Skeletal muscle tissue (tissue), 4 donors: Measurements from ENCODE around the gene PHOX2A. TPM values are rescaled to one million over a fixed set of nuclear protein-coding genes. Genes with fewer than 3 reads are reported as not detected.
"Not testable (repeated sequence)": the region's sequence is repeated elsewhere in the genome, so short reads cannot be mapped to it uniquely, and the experiment has no call there.

Experiments
- H3K27ac ChIP-seq: one replicate; pipeline ENCODE4 v1.7.0; 2013; ENCODE audit warnings: mild to moderate bottlenecking, low read depth, low read length, inconsistent platforms
- H3K27me3 ChIP-seq, 3 donors: one replicate each; pipeline ENCODE4 v1.7.0; 2013; ENCODE audit warnings: low read length in 3 of 3; ENCODE audit not compliant: control insufficient read depth in 3 of 3, insufficient read depth in 3 of 3
- H3K36me3 ChIP-seq, 3 donors: one replicate each; pipeline ENCODE4 v1.7.0; 2013; ENCODE audit warnings: low read length in 3 of 3; ENCODE audit not compliant: control insufficient read depth in 3 of 3, insufficient read depth in 3 of 3
- H3K4me1 ChIP-seq, 3 donors: one replicate each; pipeline ENCODE4 v1.7.0; 2013; ENCODE audit warnings: low read length in 3 of 3, mild to moderate bottlenecking in 3 of 3; ENCODE audit not compliant: control insufficient read depth in 3 of 3, insufficient read depth in 3 of 3
- H3K4me3 ChIP-seq, 3 donors: one replicate each; pipeline ENCODE4 v1.7.0; 2013; ENCODE audit warnings: low read length in 3 of 3
- H3K9ac ChIP-seq, 3 donors: one replicate each; pipeline ENCODE4 v1.7.0; 2013; ENCODE audit warnings: low read length in 3 of 3, mild to moderate bottlenecking in 3 of 3, moderate library complexity in 2 of 3, low read depth in 1 of 3
- H3K9me3 ChIP-seq, 3 donors: one replicate each; pipeline ENCODE4 v1.7.0; 2013; ENCODE audit warnings: low read length in 3 of 3; ENCODE audit not compliant: control insufficient read depth in 3 of 3
- total RNA-seq: library from RNA; depleted of rRNA; stranded (reverse); fragments of >200 nt; gene quantifications from one replicate; pipeline ENCODE4 v1.2.3, GENCODE V29; 2014
- donor health status: Osteomylitis.

PHOX2A gene
- total RNA-seq, 1 donor from 2014 or later, result not detected

GRCh38 chr11:72209101-72209500 lies 34.9 kb downstream of the PHOX2A start:
- H3K4me1 ChIP-seq, result no peaks in the 10 kb centered on the region
- H3K27me3 ChIP-seq, result no peaks in the 10 kb centered on the region
- peaks cover 0 to 3% (median 0%) of the 10 kb centered on the region in 3 donors for H3K9me3 ChIP-seq
- H3K36me3 ChIP-seq, result no peaks in the 10 kb centered on the region
- no peak overlapping the region for H3K9ac ChIP-seq
- no peak overlapping the region for H3K4me3 ChIP-seq
- no peak overlapping the region for H3K27ac ChIP-seq

GRCh38 chr11:72208281-72208680 lies 35.7 kb downstream of the PHOX2A start:
- no peaks in the 10 kb centered on the region for H3K27me3 ChIP-seq
- H3K9ac ChIP-seq, result no peak overlapping the region
- no peaks in the 10 kb centered on the region for H3K36me3 ChIP-seq
- H3K4me1 ChIP-seq, result no peaks in the 10 kb centered on the region
- H3K27ac ChIP-seq, result no peak overlapping the region
- H3K9me3 ChIP-seq, result peaks cover 0 to 3% (median 0%) of the 10 kb centered on the region in 3 donors
- no peak overlapping the region for H3K4me3 ChIP-seq

DNA sequence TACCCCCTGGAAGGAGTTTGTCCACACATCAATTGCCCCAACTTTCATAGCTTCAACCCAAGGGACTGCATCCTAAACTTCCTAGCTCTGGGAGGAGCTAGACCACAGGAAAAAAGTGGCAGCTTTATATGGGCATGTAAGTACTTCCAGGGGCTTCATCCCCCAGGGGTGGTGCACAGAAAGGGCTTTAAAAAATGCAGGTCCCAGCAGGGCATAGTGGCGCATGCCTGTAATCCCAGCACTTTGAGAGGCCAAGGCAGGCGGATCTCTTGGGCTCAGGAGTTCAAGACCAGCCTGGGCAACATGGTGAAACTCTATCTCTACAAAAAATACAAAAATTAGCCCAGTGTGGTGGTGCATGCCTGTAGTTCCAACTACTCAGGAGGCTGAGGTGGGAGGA lies 37.2 kb downstream of the PHOX2A start:
- not testable (repeated sequence) for H3K4me1 ChIP-seq, H3K9me3 ChIP-seq, H3K27me3 ChIP-seq, H3K27ac ChIP-seq, H3K9ac ChIP-seq, H3K4me3 ChIP-seq, H3K36me3 ChIP-seq

- H3K4me3 ChIP-seq, result no peak overlapping the region
- H3K36me3 ChIP-seq, result no peaks in the 10 kb centered on the region
- no peaks in the 10 kb centered on the region for H3K4me1 ChIP-seq
- no peak overlapping the region for H3K9ac ChIP-seq
- no peaks in the 10 kb centered on the region for H3K27me3 ChIP-seq
- no peak overlapping the region for H3K27ac ChIP-seq
- H3K9me3 ChIP-seq, result peaks cover 0 to 3% (median 0%) of the 10 kb centered on the region in 3 donors
These were observed 39.1 kb downstream of the PHOX2A start for GRCh38 chr11:72204886-72205285.

DNA sequence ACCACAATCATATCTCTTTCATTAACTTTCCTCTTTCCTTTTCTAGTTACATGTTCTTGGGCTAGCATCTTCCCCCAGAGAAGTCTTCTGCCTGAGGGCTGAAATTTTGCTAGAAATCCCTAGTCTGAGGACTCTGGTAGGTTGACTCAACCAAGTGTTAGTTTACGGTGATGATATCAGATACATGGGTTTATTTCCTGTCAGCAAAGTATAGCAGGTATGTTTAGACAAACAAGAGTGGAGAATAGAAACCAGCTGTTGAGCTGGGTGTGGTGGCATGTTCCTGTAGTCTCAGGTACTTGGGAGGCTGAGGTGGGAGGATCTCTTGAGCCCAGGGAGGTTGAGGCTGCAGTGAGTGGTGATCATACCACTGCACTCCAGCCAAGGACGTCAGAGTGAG lies 40.8 kb downstream of the PHOX2A start:
- no peaks in the 10 kb centered on the region for H3K4me1 ChIP-seq
- H3K27ac ChIP-seq, result no peak overlapping the region
- no peak overlapping the region for H3K4me3 ChIP-seq
- H3K27me3 ChIP-seq, result no peaks in the 10 kb centered on the region
- no peaks in the 10 kb centered on the region for H3K9me3 ChIP-seq
- H3K36me3 ChIP-seq, result no peaks in the 10 kb centered on the region
- H3K9ac ChIP-seq, result no peak overlapping the region

DNA sequence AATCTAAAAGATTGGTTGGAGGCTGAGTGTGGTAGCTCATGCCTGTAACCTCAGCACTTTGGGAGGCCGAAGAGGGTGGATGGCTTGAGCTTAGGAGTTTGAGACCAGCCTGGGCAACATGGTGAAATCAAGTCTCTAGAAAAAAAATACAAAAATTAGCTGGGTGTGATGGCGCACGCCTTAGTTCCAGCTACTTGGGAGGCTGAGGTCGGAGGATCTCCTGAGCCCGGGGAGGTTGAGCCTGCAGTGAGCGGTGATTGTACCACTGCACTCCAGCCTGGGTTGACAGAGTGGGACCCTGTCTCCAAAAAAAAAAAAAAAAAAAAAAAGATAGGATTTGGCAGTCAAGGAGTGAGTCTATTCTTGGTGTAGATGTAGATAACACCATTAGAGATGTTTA lies 41.4 kb downstream of the PHOX2A start:
- no peaks in the 10 kb centered on the region for H3K9me3 ChIP-seq
- no peaks in the 10 kb centered on the region for H3K27me3 ChIP-seq
- H3K4me1 ChIP-seq, result no peaks in the 10 kb centered on the region
- no peak overlapping the region for H3K4me3 ChIP-seq
- no peaks in the 10 kb centered on the region for H3K36me3 ChIP-seq
- no peak overlapping the region for H3K9ac ChIP-seq
- no peak overlapping the region for H3K27ac ChIP-seq

DNA sequence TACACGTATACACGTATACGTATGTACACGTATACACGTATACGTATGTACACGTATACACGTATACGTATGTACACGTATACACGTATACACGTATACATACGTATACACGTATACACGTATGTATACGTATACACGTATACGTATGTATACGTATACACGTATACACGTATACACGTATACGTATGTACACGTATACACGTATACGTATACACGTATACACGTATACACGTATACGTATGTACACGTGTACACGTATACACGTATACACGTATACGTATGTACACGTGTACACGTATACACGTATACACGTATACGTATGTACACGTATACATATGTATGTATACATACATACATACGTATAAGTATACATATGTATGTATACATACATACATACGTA lies 42.5 kb downstream of the PHOX2A start:
- H3K9me3 ChIP-seq, H3K27me3 ChIP-seq, H3K4me3 ChIP-seq, H3K36me3 ChIP-seq, H3K4me1 ChIP-seq, H3K27ac ChIP-seq, H3K9ac ChIP-seq: not testable (repeated sequence)

DNA sequence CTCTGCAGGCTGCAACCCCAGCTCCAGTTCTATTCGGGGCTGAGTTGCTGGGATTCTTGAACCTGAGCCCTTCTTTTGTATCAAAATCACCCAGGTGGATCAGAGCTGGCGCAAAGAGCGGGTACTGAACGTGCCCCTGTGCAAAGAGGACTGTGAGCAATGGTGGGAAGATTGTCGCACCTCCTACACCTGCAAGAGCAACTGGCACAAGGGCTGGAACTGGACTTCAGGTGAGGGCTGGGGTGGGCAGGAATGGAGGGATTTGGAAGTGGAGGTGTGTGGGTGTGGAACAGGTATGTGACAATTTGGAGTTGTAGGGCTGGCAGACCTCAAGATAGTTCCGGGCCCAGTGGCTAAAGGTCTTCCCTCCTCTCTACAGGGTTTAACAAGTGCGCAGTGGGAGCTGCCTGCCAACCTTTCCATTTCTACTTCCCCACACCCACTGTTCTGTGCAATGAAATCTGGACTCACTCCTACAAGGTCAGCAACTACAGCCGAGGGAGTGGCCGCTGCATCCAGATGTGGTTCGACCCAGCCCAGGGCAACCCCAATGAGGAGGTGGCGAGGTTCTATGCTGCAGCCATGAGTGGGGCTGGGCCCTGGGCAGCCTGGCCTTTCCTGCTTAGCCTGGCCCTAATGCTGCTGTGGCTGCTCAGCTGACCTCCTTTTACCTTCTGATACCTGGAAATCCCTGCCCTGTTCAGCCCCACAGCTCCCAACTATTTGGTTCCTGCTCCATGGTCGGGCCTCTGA lies 48.3 kb downstream of the PHOX2A start:
- Histone ChIP-seq H3K9ac (no peak overlapping the region), H3K27ac (no peak overlapping the region), H3K9me3 (no peaks in the 10 kb centered on the region), H3K27me3 (no peaks in the 10 kb centered on the region), H3K36me3 (no peaks in the 10 kb centered on the region), H3K4me3 (no peak overlapping the region), H3K4me1 (no peaks in the 10 kb centered on the region)

DNA sequence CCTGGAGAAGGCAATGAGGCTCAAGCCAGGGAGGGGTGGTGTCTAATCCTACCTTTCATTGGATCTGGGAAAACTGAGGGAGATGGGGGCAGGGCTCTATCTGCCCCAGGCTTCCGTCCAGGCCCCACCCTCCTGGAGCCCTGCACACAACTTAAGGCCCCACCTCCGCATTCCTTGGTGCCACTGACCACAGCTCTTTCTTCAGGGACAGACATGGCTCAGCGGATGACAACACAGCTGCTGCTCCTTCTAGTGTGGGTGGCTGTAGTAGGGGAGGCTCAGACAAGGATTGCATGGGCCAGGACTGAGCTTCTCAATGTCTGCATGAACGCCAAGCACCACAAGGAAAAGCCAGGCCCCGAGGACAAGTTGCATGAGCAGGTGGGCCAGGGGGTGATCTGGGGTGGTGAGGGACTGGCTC lies 52.0 kb downstream of the PHOX2A start, which contains the start of gene FOLR1:
TSS of gene FOLR1 (plus strand) at position 180 of the 421 bp plus-strand sequence. CDS start at position 214, 34 bp downstream.
- H3K4me1 ChIP-seq, result peaks cover 0 to 2% (median 0%) of the 10 kb centered on the region in 3 donors
- no peak within 1 kb of the TSS for H3K4me3 ChIP-seq
- H3K9ac ChIP-seq, result no peak within 1 kb of the TSS
- H3K9me3 ChIP-seq, result no peaks in the 10 kb centered on the region
- no peaks in the 10 kb centered on the region for H3K36me3 ChIP-seq
- no peak within 1 kb of the TSS for H3K27ac ChIP-seq
- no peaks in the 10 kb centered on the region for H3K27me3 ChIP-seq

GRCh38 chr11:72190631-72191071 lies 53.3 kb downstream of the PHOX2A start:
- H3K9me3 ChIP-seq, result no peaks in the 10 kb centered on the region

More at GRCh38 chr11:72190631-72191071, 53.3 kb downstream of the PHOX2A start:
- no peak overlapping the region for H3K27ac ChIP-seq
- H3K27me3 ChIP-seq, result no peaks in the 10 kb centered on the region
- no peaks in the 10 kb centered on the region for H3K36me3 ChIP-seq
- no peak overlapping the region for H3K9ac ChIP-seq
- peaks cover 0 to 2% (median 0%) of the 10 kb centered on the region in 3 donors for H3K4me1 ChIP-seq
- no peak overlapping the region for H3K4me3 ChIP-seq
